H4 (cell line): Measurements from ENCODE around the gene RARG. TPM values are rescaled to one million over a fixed set of nuclear protein-coding genes. Genes with fewer than 3 reads are reported as not detected.

Source experiments
- DNase-seq: peaks from one replicate; pipeline ENCODE4 v3.0.0-alpha.2; 2015; ENCODE audit warnings: low spot score
- total RNA-seq: library from RNA; depleted of rRNA; stranded (reverse); fragments of >200 nt; shearing (Covaris generic); gene quantifications from 2 replicates; pipeline ENCODE4 v1.2.3, GENCODE V29; 2014; rRNA removed

The RARG gene
- 20.0 and 24.2 TPM in 2 replicates for total RNA-seq

GRCh38 chr12:53231921-53232645 is at the start of gene RARG:
Gene RARG (minus strand): TSS chr12:53232209. CDS start chr12:53227545, 4,664 bp downstream.
- peak; percentile 76 for DNase-seq

GRCh38 chr12:53279888-53280498 is 48.0 kb upstream of the RARG start:
- DNase-seq, result no peak

GRCh38 chr12:53279283-53279869 is 47.4 kb upstream of the RARG start:
- DNase-seq, result no peak

GRCh38 chr12:53277981-53278380 is 46.0 kb upstream of the RARG start:
- DNase-seq, result no peak

- DNase-seq, result no peak
These were observed 44.5 kb upstream of the RARG start for GRCh38 chr12:53276511-53276910.

- no peak for DNase-seq
These were observed 42.4 kb upstream of the RARG start for GRCh38 chr12:53274445-53274844.

- DNase-seq, result no peak
These were observed 36.9 kb upstream of the RARG start for GRCh38 chr12:53268630-53269562.

- peak; percentile 33 for DNase-seq
These were observed 36.1 kb upstream of the RARG start, which contains the start of gene ESPL1 for GRCh38 chr12:53267999-53268629. Gene ESPL1 (plus strand): TSS chr12:53268299. CDS start chr12:53268767, 468 bp downstream.

GRCh38 chr12:53267306-53267998 is 35.4 kb upstream of the RARG start:
- DNase-seq, result no peak

GRCh38 chr12:53265783-53266182 is 33.8 kb upstream of the RARG start:
- no peak for DNase-seq

GRCh38 chr12:53259891-53260290 is 27.9 kb upstream of the RARG start:
- no peak for DNase-seq

GRCh38 chr12:53258541-53259539 is 26.8 kb upstream of the RARG start:
- DNase-seq, result no peak

GRCh38 chr12:53255996-53256395 is 24.0 kb upstream of the RARG start:
- no peak for DNase-seq

GRCh38 chr12:53254816-53255545 is 23.0 kb upstream of the RARG start:
- DNase-seq, result no peak

GRCh38 chr12:53253298-53253697 is 21.3 kb upstream of the RARG start:
- no peak for DNase-seq

- DNase-seq, result no peak
These were observed 20.4 kb upstream of the RARG start for GRCh38 chr12:53252349-53252916.

GRCh38 chr12:53251477-53252348 is 19.7 kb upstream of the RARG start:
- peak; percentile 48 for DNase-seq
